GM06990 (cell line): ENCODE data around the gene PRRC2B.

Source experiments
- DNase-seq: peaks from one replicate; pipeline ENCODE4 v3.0.0-alpha.2; 2011; ENCODE audit not compliant: insufficient read length; ENCODE audit errors: extremely low read depth
- H3K27me3 ChIP-seq: replicated peaks from 2 replicates; pipeline ENCODE4 v1.6.0; 2011; ENCODE audit warnings: low read length; ENCODE audit not compliant: control insufficient read depth, insufficient read depth
- H3K36me3 ChIP-seq: 2 replicates; pipeline ENCODE4 v1.5.1; 2011; ENCODE audit warnings: low read length; ENCODE audit not compliant: control insufficient read depth, insufficient read depth
- H3K4me3 ChIP-seq: replicated peaks from 2 replicates; pipeline ENCODE4 v1.5.1; 2011; ENCODE audit warnings: low read depth, mild to moderate bottlenecking, control low read depth, low read length
- CTCF ChIP-seq: IDR thresholded peaks from 2 replicates; pipeline ENCODE4 v1.5.1; 2011; ENCODE audit warnings: low read length, control low read depth, mild to moderate bottlenecking, inconsistent platforms; ENCODE audit not compliant: insufficient read depth, poor library complexity, severe bottlenecking

PRRC2B gene

GRCh38 chr9:131436376-131436775, 42.5 kb downstream of the PRRC2B start:
- H3K4me3 ChIP-seq = no peak overlapping the region
- TF ChIP-seq CTCF = no peak
- no peaks in the 10 kb centered on the region for H3K27me3 ChIP-seq
- no peak for DNase-seq
- peaks cover 48% of the 10 kb centered on the region for H3K36me3 ChIP-seq

- TF ChIP-seq CTCF = no peak
- H3K36me3 ChIP-seq = peaks cover 48% of the 10 kb centered on the region
- H3K4me3 ChIP-seq = no peak overlapping the region
Measured at GRCh38 chr9:131436865-131437271, 43.0 kb downstream of the PRRC2B start.

GRCh38 chr9:131438190-131438589, 44.3 kb downstream of the PRRC2B start:
- no peak for TF ChIP-seq CTCF
- DNase-seq = no peak
- no peaks in the 10 kb centered on the region for H3K27me3 ChIP-seq
- peaks cover 38% of the 10 kb centered on the region for H3K36me3 ChIP-seq
- H3K4me3 ChIP-seq = no peak overlapping the region

More at GRCh38 chr9:131436865-131437271, 43.0 kb downstream of the PRRC2B start:
- no peak for DNase-seq
- no peaks in the 10 kb centered on the region for H3K27me3 ChIP-seq

GRCh38 chr9:131439224-131439623, 45.3 kb downstream of the PRRC2B start:
- Histone ChIP-seq H3K27me3 (no peaks in the 10 kb centered on the region), H3K36me3 (peaks cover 39% of the 10 kb centered on the region), H3K4me3 (no peak overlapping the region)
- DNase-seq = no peak
- no peak for TF ChIP-seq CTCF

GRCh38 chr9:131441441-131441840, 47.6 kb downstream of the PRRC2B start:
- Histone ChIP-seq H3K4me3 (no peak overlapping the region), H3K27me3 (no peaks in the 10 kb centered on the region), H3K36me3 (peaks cover 46% of the 10 kb centered on the region)
- no peak for TF ChIP-seq CTCF
- DNase-seq = no peak

GRCh38 chr9:131442351-131442750, 48.5 kb downstream of the PRRC2B start:
- no peak for DNase-seq
- H3K36me3 ChIP-seq = peaks cover 48% of the 10 kb centered on the region

More at GRCh38 chr9:131442351-131442750, 48.5 kb downstream of the PRRC2B start:
- no peak for TF ChIP-seq CTCF
- Histone ChIP-seq H3K4me3 (no peak overlapping the region), H3K27me3 (no peaks in the 10 kb centered on the region)
